Gastrocnemius medialis (tissue), 4 donors: ENCODE results near the gene TTC28. TPM values are rescaled to one million over a fixed set of nuclear protein-coding genes. Genes with fewer than 3 reads are reported as not detected.

Experiments
- ATAC-seq, 2 donors: fragments of 150-250 bp; one replicate each; pipeline ENCODE4 v1.9.1; 2016
- DNase-seq, 2 donors: peaks; one replicate each; pipeline ENCODE4 v3.0.0-alpha.2; 2019
- H3K27ac ChIP-seq, 4 donors: fragments of 200-600 bp; sonication (generic); 1 replicate in 1 of 4; 2 replicates in 3 of 4; pipeline ENCODE4 v1.5.1; 2016 to 2018; ENCODE audit warnings: mild to moderate bottlenecking in 2 of 4, moderate library complexity in 1 of 4
- H3K27me3 ChIP-seq, 3 donors: fragments of 200-600 bp; sonication (generic) in 2 of 3; 1 replicate in 1 of 3; 2 replicates in 2 of 3; pipeline versions ENCODE4 v1.5.1 to v1.6.0; 2016 to 2019; ENCODE audit warnings: mild to moderate bottlenecking in 1 of 3, moderate library complexity in 1 of 3
- H3K36me3 ChIP-seq, 2 donors: fragments of 200-600 bp; sonication (generic) in 1 of 2; one replicate each; pipeline ENCODE4 v1.5.1; 2017 to 2018
- H3K4me1 ChIP-seq, 2 donors: fragments of 200-600 bp; sonication (generic) in 1 of 2; one replicate each; pipeline ENCODE4 v1.5.1; 2016 to 2017; ENCODE audit warnings: mild to moderate bottlenecking in 2 of 2
- H3K4me3 ChIP-seq, 4 donors: fragments of 200-600 bp; sonication (generic) in 3 of 4; 1 replicate in 1 of 4; 2 replicates in 3 of 4; pipeline ENCODE4 v1.5.1; 2016 to 2019; ENCODE audit warnings: mild to moderate bottlenecking in 2 of 4
- H3K9me3 ChIP-seq, 3 donors: fragments of 200-600 bp; sonication (generic) in 2 of 3; 1 replicate in 1 of 3; 2 replicates in 2 of 3; pipeline ENCODE4 v1.5.1; 2016 to 2019
- CTCF ChIP-seq, 5 experiments: fragments of 450-650 bp in 3 of 5; fragments of 200-600 bp in 2 of 5; sonication (generic) in 2 of 5; IDR thresholded peaks in 4 of 5; conservative IDR thresholded peaks in 1 of 5; 1 replicate in 4 of 5; 2 replicates in 1 of 5; pipeline ENCODE4 v1.5.1; 2016 to 2019; ENCODE audit warnings: antibody characterized with exemption in 5 of 5, mild to moderate bottlenecking in 3 of 5, moderate library complexity in 3 of 5
- POLR2A ChIP-seq, 2 donors: fragments of 450-650 bp; IDR thresholded peaks; one replicate each; pipeline ENCODE4 v1.6.1; 2017; ENCODE audit warnings: antibody characterized with exemption in 2 of 2, mild to moderate bottlenecking in 2 of 2, moderate library complexity in 2 of 2
- in situ Hi-C, 4 donors: fragments of 200-750 bp; cut with MboI; loops; one replicate each; pipeline versions ENCODE4 v1.15.0 to v1.8.0; 2017; ENCODE audit warnings: low sequenced_read_pairs in 4 of 4
- intact Hi-C: fragments of 100-400 bp; cut with DNase I; formaldehyde crosslinking; loops from one replicate; pipeline ENCODE4 v1.15.1; 2023; ENCODE audit warnings: low total_unique reads
- total RNA-seq, 4 donors: library from RNA; depleted of rRNA; stranded (reverse); fragments of >200 nt; gene quantifications; one replicate each; pipeline versions ENCODE4 v1.1.0 to v1.2.3, GENCODE V29; 2016

The TTC28 gene
- total RNA-seq, 4 donors from 2014 or later = 6.3 to 18.1 (median 8.4) TPM

GRCh38 chr22:28297504-28297903 is 382.1 kb downstream of the TTC28 start:
- intact Hi-C loops = no loop called here
- H3K27ac ChIP-seq = no peak overlapping the region
- ATAC-seq (no peak), DNase-seq (no peak)
- no peaks in the 10 kb centered on the region for H3K27me3 ChIP-seq
- H3K4me3 ChIP-seq = no peak overlapping the region
- no peaks in the 10 kb centered on the region for H3K36me3 ChIP-seq
- TF ChIP-seq CTCF (IDR thresholded peaks at IDR 0.05 in 4 of 5, conservative IDR thresholded peaks at IDR 0.05 in 1 of 5) (no peak), POLR2A (IDR thresholded peaks at IDR 0.05) (no peak)
- H3K4me1 ChIP-seq = peaks cover 0 to 16% of the 10 kb centered on the region in 2 donors
- in situ Hi-C loops = no loop called here
- no peaks in the 10 kb centered on the region for H3K9me3 ChIP-seq

- intact Hi-C loops (no loop called here), in situ Hi-C loops (no loop called here)
- H3K9me3 ChIP-seq = no peaks in the 10 kb centered on the region
- no peak for DNase-seq
- no peak overlapping the region for H3K27ac ChIP-seq
- H3K4me1 ChIP-seq = peaks cover 0 to 16% of the 10 kb centered on the region in 2 donors
- H3K27me3 ChIP-seq = no peaks in the 10 kb centered on the region
- TF ChIP-seq CTCF (IDR thresholded peaks at IDR 0.05 in 4 of 5, conservative IDR thresholded peaks at IDR 0.05 in 1 of 5) = no peak
- no peak for TF ChIP-seq POLR2A (IDR thresholded peaks at IDR 0.05)
- H3K4me3 ChIP-seq = no peak overlapping the region
- ATAC-seq = no peak
- no peaks in the 10 kb centered on the region for H3K36me3 ChIP-seq
These were observed 383.2 kb downstream of the TTC28 start for GRCh38 chr22:28296452-28296851.

GRCh38 chr22:28283068-28283654 is 396.5 kb downstream of the TTC28 start:
- peaks cover 6 to 16% of the 10 kb centered on the region in 2 donors for H3K4me1 ChIP-seq
- no peak overlapping the region for H3K4me3 ChIP-seq
- TF ChIP-seq POLR2A (IDR thresholded peaks at IDR 0.05) (no peak), CTCF (IDR thresholded peaks at IDR 0.05 in 4 of 5, conservative IDR thresholded peaks at IDR 0.05 in 1 of 5) (no peak)
- in situ Hi-C loops = no loop called here
- H3K27me3 ChIP-seq = no peaks in the 10 kb centered on the region
- DNase-seq (no peak), ATAC-seq (no peak)
- H3K9me3 ChIP-seq = no peaks in the 10 kb centered on the region
- H3K27ac ChIP-seq = no peak overlapping the region
- no peaks in the 10 kb centered on the region for H3K36me3 ChIP-seq
- intact Hi-C loops = no loop called here

GRCh38 chr22:28282405-28283067 is 397.1 kb downstream of the TTC28 start:
- Histone ChIP-seq H3K4me3 (no peak overlapping the region), H3K36me3 (no peaks in the 10 kb centered on the region), H3K9me3 (no peaks in the 10 kb centered on the region), H3K27ac (no peak overlapping the region), H3K27me3 (no peaks in the 10 kb centered on the region), H3K4me1 (peaks cover 6 to 16% of the 10 kb centered on the region in 2 donors)
- DNase-seq (no peak), ATAC-seq (no peak)
- in situ Hi-C loops = no loop called here
- intact Hi-C loops = no loop called here
- no peak for TF ChIP-seq POLR2A (IDR thresholded peaks at IDR 0.05)
- TF ChIP-seq CTCF (IDR thresholded peaks at IDR 0.05 in 4 of 5, conservative IDR thresholded peaks at IDR 0.05 in 1 of 5) = no peak
